Measurements from ENCODE around the gene SESTD1. TPM values are rescaled to one million over a fixed set of nuclear protein-coding genes. Genes with fewer than 3 reads are reported as not detected.

The SESTD1 gene
- total RNA-seq, 1 donor from 2014 or later: 18.5 TPM

DNA sequence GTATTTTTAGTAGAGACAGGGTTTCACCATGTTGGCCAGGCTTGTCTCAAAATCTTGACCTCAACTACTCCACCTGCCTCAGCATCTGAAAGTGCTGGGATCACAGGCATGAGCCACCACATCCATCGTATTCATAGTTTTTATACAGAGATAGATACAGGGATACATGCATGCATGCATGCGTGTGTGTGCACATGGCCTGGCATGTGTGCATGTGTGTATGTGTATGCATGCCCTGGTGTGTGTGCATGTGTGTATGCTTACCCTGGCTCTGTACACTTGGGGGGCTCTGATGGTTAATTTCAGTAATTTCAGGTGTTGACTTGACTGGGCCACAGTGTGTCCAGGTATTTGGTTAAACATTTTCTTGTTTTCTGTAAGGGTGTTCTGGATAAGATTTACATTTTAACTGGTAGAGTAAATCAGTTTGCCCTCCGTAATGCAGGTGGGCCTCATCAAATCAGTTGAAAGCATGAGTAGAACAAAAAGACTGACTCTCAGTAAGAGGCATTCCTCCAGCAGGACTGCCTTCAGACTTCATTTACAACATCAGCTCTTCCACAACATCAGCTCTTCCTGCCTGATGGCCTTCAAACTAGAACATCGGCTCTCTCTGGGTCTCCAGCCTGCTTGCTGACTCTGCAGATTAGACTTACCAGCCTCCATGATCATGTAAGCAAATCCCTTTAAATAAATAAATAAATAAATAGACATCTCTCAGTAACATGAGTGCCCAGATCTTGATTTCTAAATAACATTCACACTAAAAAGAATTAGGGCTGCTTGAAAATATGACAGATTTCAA, 30.8 kb downstream of the SESTD1 start:
- no peak for DNase-seq (ENCODE audit: low read depth)
- TF ChIP-seq, protein P1, sequence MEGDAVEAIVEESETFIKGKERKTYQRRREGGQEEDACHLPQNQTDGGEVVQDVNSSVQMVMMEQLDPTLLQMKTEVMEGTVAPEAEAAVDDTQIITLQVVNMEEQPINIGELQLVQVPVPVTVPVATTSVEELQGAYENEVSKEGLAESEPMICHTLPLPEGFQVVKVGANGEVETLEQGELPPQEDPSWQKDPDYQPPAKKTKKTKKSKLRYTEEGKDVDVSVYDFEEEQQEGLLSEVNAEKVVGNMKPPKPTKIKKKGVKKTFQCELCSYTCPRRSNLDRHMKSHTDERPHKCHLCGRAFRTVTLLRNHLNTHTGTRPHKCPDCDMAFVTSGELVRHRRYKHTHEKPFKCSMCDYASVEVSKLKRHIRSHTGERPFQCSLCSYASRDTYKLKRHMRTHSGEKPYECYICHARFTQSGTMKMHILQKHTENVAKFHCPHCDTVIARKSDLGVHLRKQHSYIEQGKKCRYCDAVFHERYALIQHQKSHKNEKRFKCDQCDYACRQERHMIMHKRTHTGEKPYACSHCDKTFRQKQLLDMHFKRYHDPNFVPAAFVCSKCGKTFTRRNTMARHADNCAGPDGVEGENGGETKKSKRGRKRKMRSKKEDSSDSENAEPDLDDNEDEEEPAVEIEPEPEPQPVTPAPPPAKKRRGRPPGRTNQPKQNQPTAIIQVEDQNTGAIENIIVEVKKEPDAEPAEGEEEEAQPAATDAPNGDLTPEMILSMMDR (conservative IDR thresholded peaks at IDR 0.05; ENCODE audit: low read depth, low read length): no peak
- H3K4me3 ChIP-seq (ENCODE audit: low read depth, low read length): no peak overlapping the region

DNA sequence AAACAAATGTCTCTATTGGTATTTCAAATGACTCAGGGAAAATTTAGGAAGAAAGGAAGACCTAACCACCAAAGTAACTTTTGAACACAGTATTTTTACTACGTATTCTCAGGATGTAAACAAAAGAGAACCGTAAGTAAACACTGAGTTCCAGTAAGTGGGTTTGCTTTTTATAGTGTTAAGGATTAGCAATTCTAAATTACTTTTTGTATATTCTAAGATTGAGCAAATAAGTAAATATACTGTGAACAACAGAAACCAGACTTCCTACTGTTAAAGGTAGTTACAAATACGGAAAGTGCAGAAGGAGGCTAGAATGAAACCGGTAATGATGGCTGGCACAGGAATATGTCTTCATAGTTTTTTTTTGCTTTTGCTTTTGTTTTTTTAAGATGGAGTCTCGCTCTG, 31.5 kb downstream of the SESTD1 start:
- TF ChIP-seq, protein P1 (conservative IDR thresholded peaks at IDR 0.05; ENCODE audit: low read depth, low read length): no peak
- no peak overlapping the region for H3K4me3 ChIP-seq (ENCODE audit: low read depth, low read length)
- no peak for DNase-seq (ENCODE audit: low read depth)

DNA sequence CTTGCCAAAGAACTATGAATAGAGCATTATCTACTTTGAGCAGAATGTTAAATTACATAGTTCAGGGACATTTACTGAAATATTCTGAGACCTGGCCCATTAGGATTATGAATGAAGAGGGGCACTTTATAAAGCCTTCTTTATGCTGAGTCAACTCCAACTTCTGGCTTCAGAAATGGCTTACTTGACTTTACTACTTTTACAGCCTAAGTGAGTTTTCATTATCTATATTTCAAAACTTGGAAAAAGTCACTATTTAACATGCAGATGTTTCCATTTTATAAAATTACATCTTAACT, 37.7 kb downstream of the SESTD1 start:
- TF ChIP-seq, protein P1 (conservative IDR thresholded peaks at IDR 0.05; ENCODE audit: low read depth, low read length): no peak
- DNase-seq (ENCODE audit: low read depth): no peak
- H3K4me3 ChIP-seq (ENCODE audit: low read depth, low read length): no peak overlapping the region

DNA sequence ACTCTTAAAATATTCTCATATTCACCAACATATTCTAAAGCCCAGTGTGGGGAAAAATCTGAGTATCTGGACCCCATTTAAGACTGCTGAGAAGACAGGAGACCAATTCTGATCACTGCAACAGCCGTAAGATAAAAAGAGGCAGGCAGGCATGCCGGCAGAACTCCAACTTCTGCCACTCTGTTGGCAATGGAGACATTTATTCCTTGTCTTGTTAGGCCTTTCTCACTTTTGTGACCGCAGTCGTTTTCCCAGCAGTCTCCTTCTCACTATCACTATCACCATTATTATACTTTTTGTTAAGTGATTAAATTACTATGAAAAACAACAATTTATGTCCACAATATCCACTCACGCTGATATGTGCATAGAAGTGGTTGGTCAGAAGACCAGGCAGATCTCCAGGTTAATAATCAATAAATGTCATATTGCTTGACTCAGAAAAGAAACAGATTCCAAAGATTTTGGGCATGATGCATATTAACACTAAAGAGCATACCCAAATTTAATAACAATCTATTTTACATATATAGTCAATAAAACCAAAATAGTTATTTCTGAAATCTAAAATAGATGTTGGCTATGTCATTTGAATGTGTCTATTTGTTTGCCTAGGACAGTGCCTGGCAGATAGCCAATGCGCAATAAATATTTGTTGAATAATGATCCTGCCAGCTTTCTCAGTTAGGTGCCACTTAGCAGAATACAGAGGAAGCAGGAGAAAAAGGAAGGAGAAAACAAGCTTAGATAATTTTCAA, 38.2 kb downstream of the SESTD1 start:
- H3K4me3 ChIP-seq (ENCODE audit: low read depth, low read length): no peak overlapping the region
- DNase-seq (ENCODE audit: low read depth): no peak
- TF ChIP-seq, protein P1 (conservative IDR thresholded peaks at IDR 0.05; ENCODE audit: low read depth, low read length): no peak

DNA sequence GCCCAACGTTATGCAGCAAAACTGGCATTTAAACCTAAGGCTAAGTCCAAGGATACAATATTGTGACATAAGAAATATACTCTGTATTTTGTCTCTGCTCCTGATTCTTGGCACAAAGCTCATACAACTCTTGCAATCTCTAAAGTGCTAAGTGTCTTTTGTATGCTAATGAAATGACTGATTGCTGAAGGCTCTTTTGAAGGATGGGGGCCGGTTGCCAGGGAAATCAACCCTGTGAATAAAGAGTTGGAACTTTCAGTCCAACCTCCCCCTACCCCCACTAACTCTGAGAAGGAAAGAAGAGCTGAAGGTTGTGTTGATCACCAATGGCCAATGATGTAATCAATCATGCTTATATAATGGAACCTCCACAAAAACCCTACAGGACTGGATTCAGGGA, 40.3 kb downstream of the SESTD1 start:
- TF ChIP-seq, protein P1 (conservative IDR thresholded peaks at IDR 0.05; ENCODE audit: low read depth, low read length): no peak
- no peak for DNase-seq (ENCODE audit: low read depth)
- no peak overlapping the region for H3K4me3 ChIP-seq (ENCODE audit: low read depth, low read length)

DNA sequence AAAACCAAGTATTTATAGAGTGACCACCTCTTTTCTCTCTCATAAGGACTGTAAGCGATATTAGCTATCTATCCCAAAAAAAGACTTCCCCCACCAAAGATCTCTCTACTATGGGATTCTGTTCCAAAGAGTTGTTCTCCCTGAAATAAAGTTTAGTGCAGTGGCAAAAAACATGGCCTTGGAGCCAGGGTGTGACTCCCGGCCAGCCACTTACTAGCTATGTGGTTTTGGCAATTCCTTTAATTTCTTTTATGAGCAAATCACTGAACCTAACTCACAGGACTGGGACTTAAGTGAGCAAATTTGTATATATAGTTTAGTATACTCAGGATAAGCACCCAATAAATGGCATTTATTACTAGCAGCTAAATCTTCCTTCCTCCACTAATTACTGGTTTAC, 42.6 kb downstream of the SESTD1 start:
- no peak overlapping the region for H3K4me3 ChIP-seq (ENCODE audit: low read depth, low read length)
- TF ChIP-seq, protein P1 (conservative IDR thresholded peaks at IDR 0.05; ENCODE audit: low read depth, low read length): no peak
- no peak for DNase-seq (ENCODE audit: low read depth)

All from epithelial cell of proximal tubule (primary cell).